Measurements from ENCODE around the gene HERC2. TPM values are rescaled to one million over a fixed set of nuclear protein-coding genes. Genes with fewer than 3 reads are reported as not detected.

The HERC2 gene
- total RNA-seq, 1 experiment from 2014 or later: 69.2 TPM

- H3K27me3 ChIP-seq (ENCODE audit: insufficient read depth, low read length): no peaks in the 10 kb centered on the region
- H2BK120ac ChIP-seq (ENCODE audit: low read depth, low read length, poor library complexity, severe bottlenecking): no peak overlapping the region
- no peak overlapping the region for H3K18ac ChIP-seq (ENCODE audit: insufficient read length, low read depth, low read length)
- H2AFZ ChIP-seq (ENCODE audit: low read length): no peak overlapping the region
- no peak overlapping the region for H3K56ac ChIP-seq (ENCODE audit: insufficient read length, low read depth, low read length)
- H2AK5ac ChIP-seq (ENCODE audit: insufficient read length, low read length): no peak overlapping the region
- H3K23me2 ChIP-seq (ENCODE audit: insufficient read length, low read depth, low read length, poor library complexity, severe bottlenecking): no peaks in the 10 kb centered on the region
- Mint-ChIP-seq H3K9me3 (no peaks in the 10 kb centered on the region), H3K4me1 (peaks cover 7 to 13% of the 10 kb centered on the region in 2 experiments; a peak in 3 of 4 replicates), H3K27me3 (ENCODE audit: low read depth) (no peaks in the 10 kb centered on the region), H3K36me3 (ENCODE audit: insufficient read depth in 1 of 3, low read depth in 3 of 3) (peaks cover 37 to 63% (median 49%) of the 10 kb centered on the region in 3 experiments), H3K4me3 (no peak overlapping the region), H3K27ac (peak overlapping the region in 2 of 3 experiments; percentile 23 to 41; a peak in 3 of 7 replicates)
- H4K8ac ChIP-seq (replicated peaks; ENCODE audit: insufficient read length, low read depth, low read length): no peak overlapping the region
- H3K9ac ChIP-seq (ENCODE audit: extremely low read depth, insufficient read length, low read length): no peak overlapping the region
- WGBS (ENCODE audit: extremely low coverage, insufficient read length, low lambda C conversion rate): no CpG with 5 or more reads among the region's 9 CpGs
- DNase-seq: no peak
- no peak overlapping the region for H3K4me2 ChIP-seq (ENCODE audit: insufficient read depth, insufficient read length, low read length)
- no peak overlapping the region for H2BK15ac ChIP-seq (ENCODE audit: low read depth, low read length)
- no peak overlapping the region for H3K14ac ChIP-seq (ENCODE audit: insufficient read depth, low read length)
- TF ChIP-seq CTCF (conservative IDR thresholded peaks at IDR 0.05): no peak
- H2BK5ac ChIP-seq (ENCODE audit: insufficient read length, low read length): no peak overlapping the region
- no peaks in the 10 kb centered on the region for H3K9me3 ChIP-seq (ENCODE audit: control insufficient read depth, low read depth, low read length)
- no peak overlapping the region for H2BK20ac ChIP-seq (ENCODE audit: low read depth, low read length, poor library complexity, severe bottlenecking)
- no peaks in the 10 kb centered on the region for H3K79me1 ChIP-seq (ENCODE audit: insufficient read depth, low read depth, low read length, poor library complexity, severe bottlenecking)
- H4K91ac ChIP-seq (ENCODE audit: insufficient read length, low read depth, low read length): no peak overlapping the region
- H3T11ph ChIP-seq (ENCODE audit: low read length): no peak overlapping the region
- H3K79me2 ChIP-seq (ENCODE audit: insufficient read depth, low read length): no peaks in the 10 kb centered on the region
- H3K27ac ChIP-seq (ENCODE audit: insufficient read length, low read depth, low read length): no peak overlapping the region
- no peak overlapping the region for H4K5ac ChIP-seq (ENCODE audit: insufficient read length, low read depth, low read length)
- H4K20me1 ChIP-seq (ENCODE audit: control insufficient read depth, insufficient read depth, insufficient read length): no peaks in the 10 kb centered on the region
- no peak overlapping the region for H2BK12ac ChIP-seq (ENCODE audit: insufficient read length, low read depth, low read length)
- H3K4ac ChIP-seq (ENCODE audit: low read depth, low read length): no peak overlapping the region
- no peak overlapping the region for H3K23ac ChIP-seq (ENCODE audit: insufficient read length, low read depth, low read length)
- H3K4me1 ChIP-seq (ENCODE audit: insufficient read depth, low read length): peaks cover 3% of the 10 kb centered on the region; the same call in 1 of the 2 replicates
Measured at GRCh38 chr15:28129231-28129848, 192.6 kb downstream of the HERC2 start.

All from H9 (cell line).